Measurements from ENCODE around the gene IL10RA.
"Not testable (repeated sequence)": the region's sequence is repeated elsewhere in the genome, so short reads cannot be mapped to it uniquely, and the experiment has no call there.

The IL10RA gene

DNA sequence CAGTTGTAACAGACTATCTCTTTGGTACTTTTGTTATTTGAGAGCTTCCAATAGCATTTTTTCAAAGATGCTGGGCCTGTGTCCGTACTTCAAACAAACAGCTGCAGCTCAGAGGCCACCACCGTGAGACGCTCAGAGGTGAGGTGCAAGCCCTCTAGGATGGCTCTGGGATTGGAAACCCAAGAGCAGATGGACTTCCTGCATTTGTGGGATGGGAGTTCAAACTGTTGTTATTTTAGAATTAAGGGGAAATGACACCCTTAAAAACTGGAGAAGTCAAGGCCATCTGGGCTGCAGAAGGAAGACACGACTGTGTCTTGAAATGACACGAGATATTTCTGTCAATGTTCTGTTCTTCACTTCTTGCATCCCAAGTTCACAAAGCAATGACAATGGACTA lies 9.2 kb upstream of the IL10RA start:
- DNase-seq (ENCODE audit: low read depth, low spot score), result no peak
- Histone ChIP-seq H3K4me3 (ENCODE audit: insufficient read length, low read depth) (no peak overlapping the region), H3K27me3 (ENCODE audit: insufficient read depth, insufficient read length) (no peaks in the 10 kb centered on the region), H3K9ac (ENCODE audit: insufficient read length, low read depth) (no peak overlapping the region), H3K4me1 (ENCODE audit: insufficient read depth, insufficient read length) (no peaks in the 10 kb centered on the region), H3K36me3 (ENCODE audit: insufficient read depth, insufficient read length, low read length) (no peaks in the 10 kb centered on the region), H3K9me3 (ENCODE audit: insufficient read depth, low read length) (no peaks in the 10 kb centered on the region)
- TF ChIP-seq YY1 (IDR thresholded peaks at IDR 0.05; ENCODE audit: insufficient read depth, insufficient read length) (no peak), SUZ12 (IDR thresholded peaks at IDR 0.05; ENCODE audit: extremely low read depth, insufficient read depth, insufficient read length) (no peak), ZNF274 (IDR thresholded peaks at IDR 0.05; ENCODE audit: low read depth, low read length) (no peak)

GRCh38 chr11:117977612-117978264 lies 8.5 kb upstream of the IL10RA start:
- DNase-seq (ENCODE audit: low read depth, low spot score); H3K27me3 ChIP-seq (ENCODE audit: insufficient read depth, insufficient read length); H3K9ac ChIP-seq (ENCODE audit: insufficient read length, low read depth); H3K4me1 ChIP-seq (ENCODE audit: insufficient read depth, insufficient read length); H3K9me3 ChIP-seq (ENCODE audit: insufficient read depth, low read length); H3K36me3 ChIP-seq (ENCODE audit: insufficient read depth, insufficient read length, low read length); H3K4me3 ChIP-seq (ENCODE audit: insufficient read length, low read depth): not testable (repeated sequence)

DNA sequence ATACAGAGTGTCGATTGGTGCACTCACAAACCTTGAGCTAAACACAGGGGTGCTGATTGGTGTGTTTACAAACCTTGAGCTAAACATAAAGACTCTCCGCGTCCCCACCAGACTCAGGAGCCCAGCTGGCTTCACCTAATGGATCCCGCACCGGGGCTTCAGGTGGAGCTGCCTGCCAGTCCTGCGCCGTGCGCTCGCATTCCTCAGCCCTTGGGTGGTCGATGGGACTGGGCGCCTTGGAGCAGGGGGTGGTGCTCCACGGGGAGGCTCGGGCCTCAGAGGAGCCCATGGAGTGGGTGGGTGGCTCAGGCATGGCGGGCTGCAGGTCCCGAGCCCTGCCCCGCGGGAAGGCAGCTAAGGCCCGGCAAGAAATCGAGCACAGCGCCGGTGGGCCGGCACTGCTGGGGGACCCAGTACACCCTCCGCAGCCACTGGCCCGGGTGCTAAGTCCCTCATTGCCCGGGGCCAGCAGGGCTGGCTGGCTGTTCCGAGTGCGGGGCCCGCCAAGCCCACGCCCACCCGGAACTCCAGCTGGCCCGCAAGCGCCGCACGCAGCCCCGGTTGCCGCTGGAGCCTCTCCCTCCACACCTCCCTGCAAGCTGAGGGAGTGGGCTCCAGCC lies 7.8 kb upstream of the IL10RA start:
- not testable (repeated sequence) for H3K27me3 ChIP-seq (ENCODE audit: insufficient read depth, insufficient read length); H3K9ac ChIP-seq (ENCODE audit: insufficient read length, low read depth)

GRCh38 chr11:117978991-117979390 lies 7.2 kb upstream of the IL10RA start:
- H3K9ac ChIP-seq (ENCODE audit: insufficient read length, low read depth), result no peak overlapping the region
- H3K9me3 ChIP-seq (ENCODE audit: insufficient read depth, low read length), result no peaks in the 10 kb centered on the region; the same call in 1 of the 2 replicates

More for the DNA sequence above, 7.8 kb upstream of the IL10RA start:
- DNase-seq (ENCODE audit: low read depth, low spot score); H3K4me3 ChIP-seq (ENCODE audit: insufficient read length, low read depth); H3K36me3 ChIP-seq (ENCODE audit: insufficient read depth, insufficient read length, low read length); H3K4me1 ChIP-seq (ENCODE audit: insufficient read depth, insufficient read length); H3K9me3 ChIP-seq (ENCODE audit: insufficient read depth, low read length): not testable (repeated sequence)

GRCh38 chr11:117979481-117980211 lies 6.5 kb upstream of the IL10RA start:
- H3K9ac ChIP-seq (ENCODE audit: insufficient read length, low read depth), result no peak overlapping the region
- DNase-seq (ENCODE audit: low read depth, low spot score), result no peak
- no peak for TF ChIP-seq ZNF274 (IDR thresholded peaks at IDR 0.05; ENCODE audit: low read depth, low read length)
- TF ChIP-seq YY1 (IDR thresholded peaks at IDR 0.05; ENCODE audit: insufficient read depth, insufficient read length), result no peak
- no peak for TF ChIP-seq SUZ12 (IDR thresholded peaks at IDR 0.05; ENCODE audit: extremely low read depth, insufficient read depth, insufficient read length)

More at GRCh38 chr11:117978991-117979390, 7.2 kb upstream of the IL10RA start:
- Histone ChIP-seq H3K27me3 (ENCODE audit: insufficient read depth, insufficient read length) (no peaks in the 10 kb centered on the region), H3K4me3 (ENCODE audit: insufficient read length, low read depth) (no peak overlapping the region), H3K36me3 (ENCODE audit: insufficient read depth, insufficient read length, low read length) (no peaks in the 10 kb centered on the region), H3K4me1 (ENCODE audit: insufficient read depth, insufficient read length) (no peaks in the 10 kb centered on the region)
- DNase-seq (ENCODE audit: low read depth, low spot score), result no peak
- TF ChIP-seq SUZ12 (IDR thresholded peaks at IDR 0.05; ENCODE audit: extremely low read depth, insufficient read depth, insufficient read length) (no peak), YY1 (IDR thresholded peaks at IDR 0.05; ENCODE audit: insufficient read depth, insufficient read length) (no peak), ZNF274 (IDR thresholded peaks at IDR 0.05; ENCODE audit: low read depth, low read length) (no peak)

GRCh38 chr11:117980280-117980679 lies 5.9 kb upstream of the IL10RA start:
- H3K4me1 ChIP-seq (ENCODE audit: insufficient read depth, insufficient read length), result no peaks in the 10 kb centered on the region
- H3K9me3 ChIP-seq (ENCODE audit: insufficient read depth, low read length), result no peaks in the 10 kb centered on the region; the same call in 1 of the 2 replicates
- DNase-seq (ENCODE audit: low read depth, low spot score), result no peak
- no peak overlapping the region for H3K4me3 ChIP-seq (ENCODE audit: insufficient read length, low read depth)
- H3K36me3 ChIP-seq (ENCODE audit: insufficient read depth, insufficient read length, low read length), result no peaks in the 10 kb centered on the region
- no peak overlapping the region for H3K9ac ChIP-seq (ENCODE audit: insufficient read length, low read depth)
- TF ChIP-seq ZNF274 (IDR thresholded peaks at IDR 0.05; ENCODE audit: low read depth, low read length), result no peak
- no peak for TF ChIP-seq SUZ12 (IDR thresholded peaks at IDR 0.05; ENCODE audit: extremely low read depth, insufficient read depth, insufficient read length)
- TF ChIP-seq YY1 (IDR thresholded peaks at IDR 0.05; ENCODE audit: insufficient read depth, insufficient read length), result no peak
- no peaks in the 10 kb centered on the region for H3K27me3 ChIP-seq (ENCODE audit: insufficient read depth, insufficient read length)

More at GRCh38 chr11:117979481-117980211, 6.5 kb upstream of the IL10RA start:
- H3K4me3 ChIP-seq (ENCODE audit: insufficient read length, low read depth), result no peak overlapping the region
- no peaks in the 10 kb centered on the region; the same call in 1 of the 2 replicates for H3K9me3 ChIP-seq (ENCODE audit: insufficient read depth, low read length)
- no peaks in the 10 kb centered on the region for H3K4me1 ChIP-seq (ENCODE audit: insufficient read depth, insufficient read length)
- no peaks in the 10 kb centered on the region for H3K27me3 ChIP-seq (ENCODE audit: insufficient read depth, insufficient read length)
- no peaks in the 10 kb centered on the region for H3K36me3 ChIP-seq (ENCODE audit: insufficient read depth, insufficient read length, low read length)

GRCh38 chr11:117980720-117981119 lies 5.5 kb upstream of the IL10RA start:
- no peak for DNase-seq (ENCODE audit: low read depth, low spot score)
- no peaks in the 10 kb centered on the region for H3K27me3 ChIP-seq (ENCODE audit: insufficient read depth, insufficient read length)
- no peaks in the 10 kb centered on the region for H3K4me1 ChIP-seq (ENCODE audit: insufficient read depth, insufficient read length)
- no peak for TF ChIP-seq SUZ12 (IDR thresholded peaks at IDR 0.05; ENCODE audit: extremely low read depth, insufficient read depth, insufficient read length)
- TF ChIP-seq ZNF274 (IDR thresholded peaks at IDR 0.05; ENCODE audit: low read depth, low read length), result no peak
- no peak for TF ChIP-seq YY1 (IDR thresholded peaks at IDR 0.05; ENCODE audit: insufficient read depth, insufficient read length)
- no peak overlapping the region for H3K4me3 ChIP-seq (ENCODE audit: insufficient read length, low read depth)
- H3K9me3 ChIP-seq (ENCODE audit: insufficient read depth, low read length), result no peaks in the 10 kb centered on the region; the same call in 1 of the 2 replicates
- H3K36me3 ChIP-seq (ENCODE audit: insufficient read depth, insufficient read length, low read length), result no peaks in the 10 kb centered on the region
- no peak overlapping the region for H3K9ac ChIP-seq (ENCODE audit: insufficient read length, low read depth)
